ENCODE measurements around the gene MRTFA. TPM values are rescaled to one million over a fixed set of nuclear protein-coding genes. Genes with fewer than 3 reads are reported as not detected.

The MRTFA gene
- total RNA-seq, 2 experiments from 2014 or later, result 47.7 to 66.9 TPM

DNA sequence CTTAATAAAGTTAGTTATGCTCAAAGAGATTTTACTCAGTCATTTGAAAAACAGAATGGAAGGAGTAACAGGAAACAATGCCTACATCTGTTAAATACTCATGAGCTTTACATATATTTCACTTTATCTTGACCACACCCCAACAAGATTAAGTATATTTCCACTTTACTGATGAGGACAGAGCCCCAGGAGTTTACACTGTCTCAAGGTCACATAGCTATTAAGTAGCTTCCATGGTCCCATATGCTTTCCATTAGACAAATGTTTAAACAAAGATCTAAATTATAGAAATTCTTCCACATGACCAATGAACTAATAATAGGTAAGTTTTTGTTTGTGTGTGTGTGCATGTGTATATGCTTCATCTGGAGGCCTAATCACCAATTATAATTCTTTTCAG, 30.2 kb downstream of the MRTFA start:
- no peak overlapping the region for H3K4me3 ChIP-seq (ENCODE audit: low read depth, low read length, poor library complexity, severe bottlenecking)
- DNase-seq (ENCODE audit: low spot score), result no peak
- no TSS peak for BruUV-seq (replicated peaks)
- intact Hi-C loops (cut with micrococcal nuclease; ENCODE audit: unreplicated experiment), result no loop called here
- H4K20me1 ChIP-seq (ENCODE audit: insufficient read depth, low read length), result peaks cover 12% of the 10 kb centered on the region
- ChIA-PET CTCF (ENCODE audit: unreplicated experiment) (no interaction called here), POLR2A (interaction anchor here (0.7 to 1.8 kb wide), 2 partner anchors 9 to 12 kb away, joined by 3 to 5 read pairs; no protein-coding TSS in a partner anchor)
- no peaks in the 10 kb centered on the region for H3K9me3 ChIP-seq (ENCODE audit: low read length)
- H3K79me2 ChIP-seq (ENCODE audit: insufficient read depth, low read depth, low read length), result peaks cover 56% of the 10 kb centered on the region
- H2AFZ ChIP-seq (ENCODE audit: low read length), result no peak overlapping the region
- H3K4me2 ChIP-seq (ENCODE audit: low read length), result no peak overlapping the region
- no peaks in the 10 kb centered on the region for H3K36me3 ChIP-seq (ENCODE audit: insufficient read depth, low read length)
- no peaks in the 10 kb centered on the region for H3K9me2 ChIP-seq (ENCODE audit: insufficient read depth, low read length)
- no peak overlapping the region for H3K27ac ChIP-seq (ENCODE audit: low read depth, low read length, poor library complexity, severe bottlenecking)
- no peaks in the 10 kb centered on the region for H3K4me1 ChIP-seq (ENCODE audit: insufficient read depth, low read length, poor library complexity, severe bottlenecking)
- no peak for TF ChIP-seq EZH2phosphoT487 (IDR thresholded peaks at IDR 0.05; ENCODE audit: borderline replicate concordance, low read depth, low read length)
- TF ChIP-seq, protein P1, sequence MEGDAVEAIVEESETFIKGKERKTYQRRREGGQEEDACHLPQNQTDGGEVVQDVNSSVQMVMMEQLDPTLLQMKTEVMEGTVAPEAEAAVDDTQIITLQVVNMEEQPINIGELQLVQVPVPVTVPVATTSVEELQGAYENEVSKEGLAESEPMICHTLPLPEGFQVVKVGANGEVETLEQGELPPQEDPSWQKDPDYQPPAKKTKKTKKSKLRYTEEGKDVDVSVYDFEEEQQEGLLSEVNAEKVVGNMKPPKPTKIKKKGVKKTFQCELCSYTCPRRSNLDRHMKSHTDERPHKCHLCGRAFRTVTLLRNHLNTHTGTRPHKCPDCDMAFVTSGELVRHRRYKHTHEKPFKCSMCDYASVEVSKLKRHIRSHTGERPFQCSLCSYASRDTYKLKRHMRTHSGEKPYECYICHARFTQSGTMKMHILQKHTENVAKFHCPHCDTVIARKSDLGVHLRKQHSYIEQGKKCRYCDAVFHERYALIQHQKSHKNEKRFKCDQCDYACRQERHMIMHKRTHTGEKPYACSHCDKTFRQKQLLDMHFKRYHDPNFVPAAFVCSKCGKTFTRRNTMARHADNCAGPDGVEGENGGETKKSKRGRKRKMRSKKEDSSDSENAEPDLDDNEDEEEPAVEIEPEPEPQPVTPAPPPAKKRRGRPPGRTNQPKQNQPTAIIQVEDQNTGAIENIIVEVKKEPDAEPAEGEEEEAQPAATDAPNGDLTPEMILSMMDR (conservative IDR thresholded peaks at IDR 0.05; ENCODE audit: low read length), result no peak

GRCh38 chr22:40605761-40606160, 30.8 kb downstream of the MRTFA start:
- no peak overlapping the region for H3K4me2 ChIP-seq (ENCODE audit: low read length)
- peaks cover 54% of the 10 kb centered on the region for H3K79me2 ChIP-seq (ENCODE audit: insufficient read depth, low read depth, low read length)
- H2AFZ ChIP-seq (ENCODE audit: low read length), result no peak overlapping the region
- ChIA-PET POLR2A (interaction anchor here (1.8 kb wide), 1 partner anchor 12 kb away, joined by 5 read pairs; no protein-coding TSS in a partner anchor), CTCF (ENCODE audit: unreplicated experiment) (no interaction called here)
- no peaks in the 10 kb centered on the region for H3K9me3 ChIP-seq (ENCODE audit: low read length)
- no peak for DNase-seq (ENCODE audit: low spot score)
- intact Hi-C loops (cut with micrococcal nuclease; ENCODE audit: unreplicated experiment), result no loop called here
- H3K9me2 ChIP-seq (ENCODE audit: insufficient read depth, low read length), result no peaks in the 10 kb centered on the region
- TF ChIP-seq, protein P1 (conservative IDR thresholded peaks at IDR 0.05; ENCODE audit: low read length), result no peak
- TF ChIP-seq EZH2phosphoT487 (IDR thresholded peaks at IDR 0.05; ENCODE audit: borderline replicate concordance, low read depth, low read length), result no peak
- H3K4me1 ChIP-seq (ENCODE audit: insufficient read depth, low read length, poor library complexity, severe bottlenecking), result no peaks in the 10 kb centered on the region
- no TSS peak for BruUV-seq (replicated peaks)
- H3K27ac ChIP-seq (ENCODE audit: low read depth, low read length, poor library complexity, severe bottlenecking), result no peak overlapping the region
- no peak overlapping the region for H3K4me3 ChIP-seq (ENCODE audit: low read depth, low read length, poor library complexity, severe bottlenecking)
- H3K36me3 ChIP-seq (ENCODE audit: insufficient read depth, low read length), result no peaks in the 10 kb centered on the region
- H4K20me1 ChIP-seq (ENCODE audit: insufficient read depth, low read length), result peaks cover 12% of the 10 kb centered on the region

DNA sequence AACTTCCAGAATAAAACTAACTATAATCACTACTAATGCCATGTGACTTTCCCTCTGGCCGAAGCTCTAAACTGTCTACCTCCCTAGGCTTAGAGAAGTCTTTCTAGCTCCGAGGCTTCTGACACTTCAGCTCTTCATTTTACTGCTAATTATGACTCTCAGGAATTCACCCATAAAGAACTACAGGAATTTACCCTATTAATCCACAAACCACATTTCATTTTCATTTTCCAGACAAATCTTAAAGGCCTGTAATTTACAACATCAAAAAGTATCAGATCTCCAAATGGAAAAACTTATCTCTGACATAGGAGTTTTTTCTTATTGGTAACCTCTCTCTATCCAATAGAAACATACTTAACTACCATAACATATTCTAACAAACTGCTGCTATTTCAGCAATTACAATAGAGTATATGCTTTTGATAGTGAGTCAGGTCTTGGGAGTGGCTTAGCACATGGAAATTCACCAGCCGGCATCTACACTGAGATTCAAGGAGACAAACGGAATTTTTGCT, 33.4 kb downstream of the MRTFA start:
- Histone ChIP-seq H3K4me3 (ENCODE audit: low read depth, low read length, poor library complexity, severe bottlenecking) (no peak overlapping the region), H4K20me1 (ENCODE audit: insufficient read depth, low read length) (peaks cover 12% of the 10 kb centered on the region; the same call in 1 of the 2 replicates), H2AFZ (ENCODE audit: low read length) (no peak overlapping the region), H3K9me3 (ENCODE audit: low read length) (no peaks in the 10 kb centered on the region), H3K4me2 (ENCODE audit: low read length) (no peak overlapping the region), H3K36me3 (ENCODE audit: insufficient read depth, low read length) (no peaks in the 10 kb centered on the region), H3K4me1 (ENCODE audit: insufficient read depth, low read length, poor library complexity, severe bottlenecking) (peaks cover 3% of the 10 kb centered on the region), H3K9me2 (ENCODE audit: insufficient read depth, low read length) (no peaks in the 10 kb centered on the region), H3K79me2 (ENCODE audit: insufficient read depth, low read depth, low read length) (peaks cover 42% of the 10 kb centered on the region; the same call in 1 of the 2 replicates), H3K27ac (ENCODE audit: low read depth, low read length, poor library complexity, severe bottlenecking) (no peak overlapping the region)
- no peak for TF ChIP-seq EZH2phosphoT487 (IDR thresholded peaks at IDR 0.05; ENCODE audit: borderline replicate concordance, low read depth, low read length)
- TF ChIP-seq, protein P1 (conservative IDR thresholded peaks at IDR 0.05; ENCODE audit: low read length), result no peak
- ChIA-PET POLR2A (interaction anchor here (0.6 kb wide), 1 partner anchor 11 kb away, joined by 3 read pairs; no protein-coding TSS in a partner anchor), CTCF (ENCODE audit: unreplicated experiment) (no interaction called here)
- intact Hi-C loops (cut with micrococcal nuclease; ENCODE audit: unreplicated experiment), result no loop called here
- no TSS peak for BruUV-seq (replicated peaks)
- no peak for DNase-seq (ENCODE audit: low spot score)
